Gastrocnemius medialis (tissue), 4 donors: ENCODE data around the gene AMPD2.

ENCODE experiments used
- CTCF ChIP-seq, 5 experiments: fragments of 450-650 bp in 3 of 5; fragments of 200-600 bp in 2 of 5; sonication (generic) in 2 of 5; IDR thresholded peaks in 4 of 5; conservative IDR thresholded peaks in 1 of 5; 1 replicate in 4 of 5; 2 replicates in 1 of 5; pipeline ENCODE4 v1.5.1; 2016 to 2019; ENCODE audit warnings: antibody characterized with exemption in 5 of 5, mild to moderate bottlenecking in 3 of 5, moderate library complexity in 3 of 5
- POLR2A ChIP-seq, 2 donors: fragments of 450-650 bp; IDR thresholded peaks; one replicate each; pipeline ENCODE4 v1.6.1; 2017; ENCODE audit warnings: antibody characterized with exemption in 2 of 2, mild to moderate bottlenecking in 2 of 2, moderate library complexity in 2 of 2

GRCh38 chr1:109634771-109635750 is 15.4 kb downstream of the AMPD2 start:
- TF ChIP-seq POLR2A (IDR thresholded peaks at IDR 0.05), result no peak
- TF ChIP-seq CTCF (IDR thresholded peaks at IDR 0.05 in 4 of 5, conservative IDR thresholded peaks at IDR 0.05 in 1 of 5), result no peak
